HG03045 (cell line): ENCODE results near the gene MID1.

Experiments used
- ATAC-seq: cut with Tn5 transposase; IDR thresholded peaks from one replicate; pipeline ENCODE4 v1.9.1; 2021; ENCODE audit warnings: mild to moderate bottlenecking, moderate library complexity; ENCODE audit not compliant: unreplicated experiment

MID1 gene, protein sequence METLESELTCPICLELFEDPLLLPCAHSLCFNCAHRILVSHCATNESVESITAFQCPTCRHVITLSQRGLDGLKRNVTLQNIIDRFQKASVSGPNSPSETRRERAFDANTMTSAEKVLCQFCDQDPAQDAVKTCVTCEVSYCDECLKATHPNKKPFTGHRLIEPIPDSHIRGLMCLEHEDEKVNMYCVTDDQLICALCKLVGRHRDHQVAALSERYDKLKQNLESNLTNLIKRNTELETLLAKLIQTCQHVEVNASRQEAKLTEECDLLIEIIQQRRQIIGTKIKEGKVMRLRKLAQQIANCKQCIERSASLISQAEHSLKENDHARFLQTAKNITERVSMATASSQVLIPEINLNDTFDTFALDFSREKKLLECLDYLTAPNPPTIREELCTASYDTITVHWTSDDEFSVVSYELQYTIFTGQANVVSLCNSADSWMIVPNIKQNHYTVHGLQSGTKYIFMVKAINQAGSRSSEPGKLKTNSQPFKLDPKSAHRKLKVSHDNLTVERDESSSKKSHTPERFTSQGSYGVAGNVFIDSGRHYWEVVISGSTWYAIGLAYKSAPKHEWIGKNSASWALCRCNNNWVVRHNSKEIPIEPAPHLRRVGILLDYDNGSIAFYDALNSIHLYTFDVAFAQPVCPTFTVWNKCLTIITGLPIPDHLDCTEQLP

DNA sequence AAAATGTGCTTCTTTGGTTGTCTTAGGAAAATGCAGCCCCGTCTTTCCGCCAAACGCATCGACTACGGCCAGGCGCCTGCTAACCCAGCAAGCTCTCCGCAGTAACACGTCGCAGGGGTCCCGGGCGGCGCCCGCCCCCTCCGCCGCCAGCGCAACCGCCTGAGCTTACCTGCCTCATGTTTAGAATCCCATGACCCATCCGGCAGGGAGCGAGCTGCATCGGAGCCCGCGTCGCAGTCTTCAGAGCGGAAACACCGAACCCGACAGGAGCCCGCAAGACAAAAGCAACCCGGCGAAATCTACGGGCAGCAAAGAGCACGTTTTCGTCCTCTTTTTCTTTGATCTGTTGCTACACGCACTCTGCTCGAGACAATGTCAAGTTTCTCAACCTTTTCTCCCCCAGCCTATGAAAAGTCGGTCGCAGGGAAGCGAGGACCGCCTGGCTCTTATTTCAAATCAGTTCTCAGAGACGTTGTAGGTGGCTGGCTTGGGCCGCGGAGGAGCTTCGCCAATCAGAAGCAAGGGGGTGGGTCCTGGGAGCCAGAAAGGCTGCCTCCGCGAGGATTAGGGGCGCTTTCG lies at the start of gene MID1:
Gene MID1 (minus strand): TSS at position 465 of the 579 bp plus-strand sequence. CDS start 53,038 bp downstream, outside the sequence.
- ATAC-seq: no peak

DNA sequence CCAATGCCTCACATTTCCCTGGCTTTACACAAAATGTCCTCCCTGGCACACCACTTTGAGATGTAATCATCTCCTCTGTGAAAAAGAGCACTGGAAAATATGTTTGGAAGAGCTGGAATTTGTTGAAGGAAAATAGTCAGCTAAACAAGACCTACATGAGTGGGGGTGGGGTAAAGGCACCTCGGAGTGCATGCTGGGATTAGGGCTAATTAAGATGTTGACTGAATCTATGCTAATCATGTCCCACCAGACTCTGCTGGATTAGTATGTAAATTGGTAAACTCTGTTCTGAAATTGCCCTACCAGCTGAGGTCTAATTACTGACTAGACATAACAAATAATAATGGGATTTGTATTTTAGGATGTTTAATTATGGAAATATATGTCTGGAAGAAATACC lies 46.8 kb upstream of the MID1 start:
- no peak for ATAC-seq

- no peak for ATAC-seq
Observed at GRCh38 chrX:10666102-10666501, 45.7 kb upstream of the MID1 start.

DNA sequence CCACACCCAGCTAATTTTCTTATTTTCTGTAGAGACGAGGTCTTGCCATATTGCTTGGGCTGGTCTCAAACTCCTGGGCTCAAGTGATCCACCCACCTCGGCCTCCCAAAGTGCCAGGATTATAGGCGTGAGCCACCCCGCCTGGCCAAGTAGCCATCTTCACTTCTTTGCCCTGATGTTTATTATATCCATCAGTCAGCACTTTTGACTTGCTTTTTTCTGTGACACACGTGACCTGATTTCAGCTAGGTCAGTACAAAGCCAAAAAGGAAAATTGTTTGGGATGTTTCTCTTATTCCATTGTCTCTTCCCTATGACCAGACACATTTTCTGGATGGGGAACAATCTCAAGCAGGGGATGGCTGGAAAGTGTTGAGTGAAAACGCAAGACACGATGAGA lies 45.3 kb upstream of the MID1 start:
- ATAC-seq: no peak

DNA sequence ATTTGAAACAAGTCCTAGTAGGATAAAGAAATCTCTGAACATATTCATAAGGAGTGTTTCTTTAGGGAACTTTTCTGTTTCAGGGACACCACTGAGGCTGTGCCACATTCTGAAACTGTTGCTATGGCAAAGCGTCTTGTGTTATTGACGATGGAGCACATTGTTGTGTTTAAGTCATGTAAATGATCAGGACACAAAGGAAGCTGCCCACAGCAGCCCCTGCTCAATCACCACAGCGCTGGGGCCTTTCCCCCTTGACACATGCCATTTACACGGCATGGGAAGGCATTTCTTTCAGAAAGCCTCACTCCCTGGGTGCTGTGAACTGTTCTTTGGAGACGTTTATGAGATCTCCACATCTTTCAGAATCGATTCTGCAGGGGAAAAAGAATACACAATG lies 39.8 kb upstream of the MID1 start:
- ATAC-seq: no peak

- no peak for ATAC-seq
Observed at GRCh38 chrX:10656214-10656613, 35.8 kb upstream of the MID1 start.

GRCh38 chrX:10654960-10655359 lies 34.6 kb upstream of the MID1 start:
- ATAC-seq: no peak

- ATAC-seq: no peak
Observed at GRCh38 chrX:10653302-10653701, 32.9 kb upstream of the MID1 start.

DNA sequence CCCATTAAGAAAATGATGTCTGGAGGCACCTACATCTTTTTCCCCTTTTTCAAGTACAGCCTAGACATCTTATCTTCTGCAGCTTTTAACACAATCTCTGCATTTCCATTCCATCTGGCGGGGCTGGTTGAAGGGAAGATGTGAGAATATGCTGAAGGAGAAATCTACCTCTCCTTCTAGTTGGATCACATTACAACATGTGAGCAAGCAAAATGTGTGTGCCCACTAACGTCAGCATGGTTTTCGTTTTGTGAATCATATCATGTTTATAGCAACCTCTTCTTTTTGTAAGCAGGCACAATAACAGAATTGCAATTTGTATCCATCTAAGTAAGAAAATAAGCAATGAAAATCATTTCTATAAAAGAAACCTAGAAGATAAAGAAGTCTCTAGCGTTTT lies 28.9 kb upstream of the MID1 start:
- no peak for ATAC-seq

DNA sequence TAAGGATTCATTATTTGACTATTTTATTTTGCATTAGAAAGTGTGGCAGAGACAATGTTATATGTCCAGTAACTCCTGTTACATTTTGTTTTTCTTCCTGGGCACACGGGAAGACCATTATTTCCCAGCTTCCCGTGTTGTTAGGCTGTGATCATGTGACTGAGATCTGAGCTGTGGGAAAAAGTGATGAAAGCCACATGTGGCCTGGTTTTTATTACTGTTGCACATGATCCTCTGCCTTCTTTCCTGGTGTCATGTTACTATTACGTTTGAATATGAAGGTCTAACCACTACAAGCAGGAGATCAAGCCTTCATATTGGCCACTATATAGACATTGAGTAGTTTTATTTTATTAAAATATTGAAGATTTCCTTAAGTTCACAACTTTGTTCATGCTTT lies 28.2 kb upstream of the MID1 start:
- ATAC-seq: no peak

GRCh38 chrX:10636851-10637250 lies 16.5 kb upstream of the MID1 start:
- ATAC-seq: no peak

DNA sequence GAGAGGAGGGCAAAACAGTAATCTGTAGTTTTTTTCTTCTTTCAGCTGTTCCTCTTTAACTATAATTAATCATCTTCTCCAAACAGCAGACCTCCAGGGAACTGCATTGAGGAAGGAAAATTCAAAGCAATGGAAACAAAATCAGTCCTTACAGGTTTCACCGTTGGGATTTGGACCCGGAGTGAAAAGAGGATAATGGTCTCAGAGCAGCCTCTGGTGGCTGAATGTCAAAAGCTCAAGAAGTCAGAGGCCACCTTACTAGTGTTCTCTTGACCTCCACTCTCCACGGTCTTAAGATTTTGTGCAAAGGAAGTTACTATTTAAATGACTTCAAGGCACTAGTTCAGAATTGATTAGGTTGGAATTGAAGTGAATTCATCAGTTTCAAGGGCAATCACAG lies 16.0 kb upstream of the MID1 start:
- ATAC-seq: no peak

GRCh38 chrX:10634392-10635161 lies 14.2 kb upstream of the MID1 start:
- no peak for ATAC-seq

- no peak for ATAC-seq
Observed at GRCh38 chrX:10633722-10634121, 13.3 kb upstream of the MID1 start.

DNA sequence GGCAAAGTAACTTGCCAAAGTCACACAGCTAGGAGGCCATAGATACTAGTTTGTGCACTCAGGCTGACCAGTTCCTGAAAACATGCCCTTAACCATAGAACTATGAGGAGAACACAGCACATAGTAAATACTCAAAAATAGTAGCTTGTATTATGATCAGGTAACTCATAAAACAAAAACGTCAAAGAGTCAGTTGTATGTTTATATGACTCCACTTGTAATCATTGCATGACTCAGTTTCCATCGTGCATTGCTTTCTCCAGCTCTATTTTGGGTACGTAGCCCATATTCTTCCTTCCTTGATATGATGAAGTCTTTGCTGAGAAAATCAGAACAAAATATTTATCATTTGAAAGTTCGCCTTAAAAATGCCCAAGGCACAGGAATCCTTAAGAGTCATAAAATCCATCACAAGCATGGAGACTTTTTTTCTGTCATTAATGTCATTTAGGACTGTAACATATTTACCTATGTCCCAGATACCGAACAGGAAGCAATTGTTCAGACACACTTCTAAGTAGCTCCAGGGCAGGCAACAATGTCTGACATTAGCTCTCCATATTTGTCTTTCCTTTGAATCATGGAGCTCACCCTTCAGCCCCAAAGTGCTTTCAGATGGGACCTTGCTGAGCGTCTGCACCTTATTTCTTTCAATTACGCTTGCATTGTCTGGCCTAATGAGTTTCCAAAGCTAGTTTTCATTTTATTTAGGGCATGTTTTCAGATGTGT lies 11.2 kb upstream of the MID1 start:
- no peak for ATAC-seq

DNA sequence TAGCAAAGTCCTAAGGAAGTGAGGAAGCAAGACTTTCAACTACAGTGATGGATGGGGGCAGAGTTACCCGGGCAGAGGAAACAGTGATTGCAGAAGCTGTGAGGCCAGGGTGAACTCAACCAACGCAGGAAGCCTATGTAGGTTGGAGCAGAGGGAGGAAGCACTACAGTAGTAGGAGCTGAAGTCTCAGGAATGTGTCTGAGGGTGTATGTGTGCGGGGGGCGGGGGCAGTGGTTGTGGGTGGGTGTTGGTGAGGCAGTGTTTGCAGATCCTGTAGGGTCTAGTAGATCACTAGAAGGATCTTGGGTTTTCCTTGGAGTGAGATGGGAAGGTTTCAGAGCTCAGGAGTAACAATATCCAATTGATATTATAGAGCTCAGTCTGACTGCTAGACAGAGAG lies 9.9 kb upstream of the MID1 start:
- no peak for ATAC-seq

DNA sequence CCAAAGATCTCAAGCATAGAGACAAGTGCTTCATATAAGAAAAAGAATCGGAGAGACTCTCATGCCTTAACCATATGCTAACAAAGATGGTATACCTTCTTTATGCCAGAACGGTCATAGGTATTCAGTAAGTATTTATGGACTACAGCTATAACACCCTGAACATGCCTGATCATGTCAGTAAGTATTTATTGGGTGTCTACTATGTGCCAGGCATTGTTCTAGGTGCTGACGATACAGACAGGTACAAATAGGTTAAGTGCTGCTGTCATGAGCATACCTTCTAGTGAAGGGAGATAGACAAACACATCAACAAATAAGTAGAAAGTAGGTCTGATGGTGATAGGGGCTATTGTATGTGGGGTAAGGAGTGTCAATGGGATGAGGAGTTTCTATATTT lies 9.5 kb upstream of the MID1 start:
- no peak for ATAC-seq

- no peak for ATAC-seq
Observed at GRCh38 chrX:10628906-10629305, 8.5 kb upstream of the MID1 start.

GRCh38 chrX:10622197-10622596 lies 1.8 kb upstream of the MID1 start:
- no peak for ATAC-seq

- ATAC-seq: no peak
Observed at GRCh38 chrX:10619425-10620046, 849 bp downstream of the MID1 start.
